Activated CD8-positive, alpha-beta T cell treated with anti-CD3 and anti-CD28 coated beads, Interleukin-2, amount 10 ng/mL, durations not matched to agents 7 days and 5 days (primary cell): ENCODE results near the gene LGALSL. TPM values are rescaled to one million over a fixed set of nuclear protein-coding genes. Genes with fewer than 3 reads are reported as not detected.

Experiments used
- ATAC-seq: fragments of 150-1000 bp; cut with Tn5 transposase; one replicate; pipeline ENCODE4 v1.10.0; 2021; ENCODE audit warnings: moderate library complexity
- CTCF ChIA-PET: fragments of 350-600 bp; sonication (Branson Sonifier 250); formaldehyde crosslinking; loops from one replicate; lab custom pipeline; 2021; ENCODE audit warnings: antibody characterized with exemption; lab: Charles Lee
- POLR2A ChIA-PET: fragments of 350-600 bp; sonication (Branson Sonifier 250); formaldehyde crosslinking; loops from one replicate; lab custom pipeline; 2021; ENCODE audit warnings: antibody characterized with exemption; lab: Charles Lee
- DNase-seq: peaks from one replicate; pipeline ENCODE4 v3.0.0-alpha.2; 2020
- H3K27ac Mint-ChIP-seq: one replicate; pipeline ENCODE4 v1.8.0; 2021; ENCODE audit warnings: mild to moderate bottlenecking, mixed read lengths
- H3K27me3 Mint-ChIP-seq: one replicate; pipeline ENCODE4 v1.8.0; 2021; ENCODE audit warnings: low read depth, mixed read lengths
- H3K36me3 Mint-ChIP-seq: one replicate; pipeline ENCODE4 v1.8.0; 2021; ENCODE audit warnings: low read depth, mixed read lengths
- H3K4me1 Mint-ChIP-seq: one replicate; pipeline ENCODE4 v1.8.0; 2021; ENCODE audit warnings: low read depth, mixed read lengths
- H3K4me3 Mint-ChIP-seq: one replicate; pipeline ENCODE4 v1.8.0; 2021; ENCODE audit warnings: mild to moderate bottlenecking, mixed read lengths
- H3K9me3 Mint-ChIP-seq: one replicate; pipeline ENCODE4 v1.8.0; 2022; ENCODE audit warnings: mixed read lengths; ENCODE audit not compliant: insufficient read depth
- total RNA-seq, 2 experiments: library from RNA; stranded (reverse); gene quantifications; one replicate each; pipeline ENCODE4 v1.2.3, GENCODE V29; 2021

The LGALSL gene
- total RNA-seq, 2 experiments from 2014 or later = 0.73 to 1.1 TPM

- CTCF ChIA-PET = interaction anchor here (0.6 to 3.0 kb wide), 4 partner anchors 10 to 377 kb away, joined by 3 to 20 read pairs (median 8); no protein-coding TSS in a partner anchor
- H3K4me3 Mint-ChIP-seq = no peak overlapping the region
- no peaks in the 10 kb centered on the region for H3K36me3 Mint-ChIP-seq
- DNase-seq = no peak
- POLR2A ChIA-PET = interaction anchor here (1.3 kb wide), 1 partner anchor 11 kb away, joined by 3 read pairs; no protein-coding TSS in a partner anchor
- H3K9me3 Mint-ChIP-seq = no peaks in the 10 kb centered on the region
- peaks cover 30% of the 10 kb centered on the region for H3K4me1 Mint-ChIP-seq
- no peak overlapping the region for H3K27ac Mint-ChIP-seq
- peaks cover 4% of the 10 kb centered on the region for H3K27me3 Mint-ChIP-seq
- no peak for ATAC-seq
These were observed 20.7 kb downstream of the LGALSL start for GRCh38 chr2:64474636-64475035.

GRCh38 chr2:64477037-64477436 lies 23.1 kb downstream of the LGALSL start:
- Mint-ChIP-seq H3K27ac (no peak overlapping the region), H3K4me1 (peaks cover 35% of the 10 kb centered on the region), H3K36me3 (no peaks in the 10 kb centered on the region), H3K4me3 (no peak overlapping the region), H3K27me3 (peaks cover 4% of the 10 kb centered on the region), H3K9me3 (no peaks in the 10 kb centered on the region)
- ATAC-seq (no peak), DNase-seq (no peak)
- POLR2A ChIA-PET = interaction anchor here (0.5 to 0.6 kb wide), 2 partner anchors 15 to 85 kb away, joined by 3 read pairs; no protein-coding TSS in a partner anchor
- CTCF ChIA-PET = interaction anchor here (0.7 to 2.6 kb wide), 3 partner anchors 9 to 147 kb away, joined by 3 to 14 read pairs (median 6); no protein-coding TSS in a partner anchor

- Mint-ChIP-seq H3K27ac (no peak overlapping the region), H3K36me3 (no peaks in the 10 kb centered on the region), H3K4me1 (peaks cover 35% of the 10 kb centered on the region), H3K9me3 (no peaks in the 10 kb centered on the region), H3K27me3 (peaks cover 4% of the 10 kb centered on the region), H3K4me3 (no peak overlapping the region)
- ATAC-seq (no peak), DNase-seq (no peak)
- ChIA-PET CTCF (interaction anchor here (2.6 to 4.1 kb wide), 2 partner anchors 10 to 147 kb away, joined by 14 to 32 read pairs; no protein-coding TSS in a partner anchor), POLR2A (interaction anchor here (0.6 kb wide), 1 partner anchor 84 kb away, joined by 3 read pairs; no protein-coding TSS in a partner anchor)
These were observed 24.0 kb downstream of the LGALSL start for GRCh38 chr2:64477979-64478378.

GRCh38 chr2:64478502-64479230 lies 24.7 kb downstream of the LGALSL start:
- peak overlapping the region; percentile 23 for H3K27ac Mint-ChIP-seq
- DNase-seq (peak; percentile 60), ATAC-seq (peak; percentile 79)
- H3K36me3 Mint-ChIP-seq = no peaks in the 10 kb centered on the region
- POLR2A ChIA-PET = interaction anchor here (0.6 kb wide), 1 partner anchor 153 kb away, joined by 4 read pairs; no protein-coding TSS in a partner anchor
- H3K4me3 Mint-ChIP-seq = no peak overlapping the region
- CTCF ChIA-PET = interaction anchor here (1.0 to 4.1 kb wide), 4 partner anchors 10 to 148 kb away, joined by 3 to 32 read pairs (median 8); no protein-coding TSS in a partner anchor
- H3K9me3 Mint-ChIP-seq = no peaks in the 10 kb centered on the region
- H3K27me3 Mint-ChIP-seq = peaks cover 4% of the 10 kb centered on the region
- H3K4me1 Mint-ChIP-seq = peaks cover 35% of the 10 kb centered on the region

- H3K27ac Mint-ChIP-seq = peak overlapping the region; percentile 23
- ChIA-PET CTCF (interaction anchor here (1.0 to 4.1 kb wide), 6 partner anchors 9 to 151 kb away, joined by 3 to 32 read pairs (median 4); no protein-coding TSS in a partner anchor), POLR2A (no interaction called here)
- DNase-seq (no peak), ATAC-seq (no peak)
- peaks cover 27% of the 10 kb centered on the region for H3K4me1 Mint-ChIP-seq
- no peak overlapping the region for H3K4me3 Mint-ChIP-seq
- H3K9me3 Mint-ChIP-seq = no peaks in the 10 kb centered on the region
- H3K36me3 Mint-ChIP-seq = no peaks in the 10 kb centered on the region
- peaks cover 4% of the 10 kb centered on the region for H3K27me3 Mint-ChIP-seq
These were observed 25.5 kb downstream of the LGALSL start for GRCh38 chr2:64479259-64480117.

DNA sequence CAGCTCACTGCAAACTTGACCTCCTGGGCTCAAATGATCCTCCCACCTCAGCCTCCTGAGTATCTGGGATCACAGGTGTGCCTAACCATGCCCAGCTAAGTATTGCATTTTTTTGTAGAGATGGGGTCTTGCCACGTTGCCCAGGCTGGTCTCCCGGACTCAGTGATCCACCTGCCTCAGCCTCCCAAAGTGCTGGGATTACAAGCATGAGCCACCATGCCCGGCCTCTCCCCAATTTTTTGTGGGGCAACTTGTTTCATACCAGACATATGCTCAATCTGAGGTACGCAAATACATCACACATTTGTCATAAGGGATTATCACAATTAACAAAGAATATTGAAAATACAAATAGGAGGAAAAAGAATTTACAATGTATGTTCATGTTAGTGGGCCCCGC lies 27.7 kb downstream of the LGALSL start:
- H3K27me3 Mint-ChIP-seq = peaks cover 13% of the 10 kb centered on the region
- peaks cover 24% of the 10 kb centered on the region for H3K4me1 Mint-ChIP-seq
- H3K27ac Mint-ChIP-seq = no peak overlapping the region
- ChIA-PET POLR2A (no interaction called here), CTCF (interaction anchor here (1.2 to 9.1 kb wide), 3 partner anchors 151 to 377 kb away, joined by 3 to 230 read pairs (median 32); no protein-coding TSS in a partner anchor)
- DNase-seq (no peak), ATAC-seq (no peak)
- no peak overlapping the region for H3K4me3 Mint-ChIP-seq
- H3K36me3 Mint-ChIP-seq = no peaks in the 10 kb centered on the region
- H3K9me3 Mint-ChIP-seq = no peaks in the 10 kb centered on the region

GRCh38 chr2:64482243-64482642 lies 28.3 kb downstream of the LGALSL start:
- Mint-ChIP-seq H3K27me3 (peaks cover 19% of the 10 kb centered on the region), H3K9me3 (no peaks in the 10 kb centered on the region), H3K4me3 (no peak overlapping the region), H3K27ac (no peak overlapping the region), H3K4me1 (peaks cover 24% of the 10 kb centered on the region), H3K36me3 (no peaks in the 10 kb centered on the region)
- ATAC-seq (no peak), DNase-seq (no peak)
- POLR2A ChIA-PET = no interaction called here
- CTCF ChIA-PET = interaction anchor here (1.2 to 9.1 kb wide), 2 partner anchors 153 to 377 kb away, joined by 3 to 230 read pairs; no protein-coding TSS in a partner anchor

GRCh38 chr2:64482765-64483504 lies 29.0 kb downstream of the LGALSL start:
- CTCF ChIA-PET = interaction anchor here (9.1 kb wide), 1 partner anchor 154 kb away, joined by 230 read pairs; no protein-coding TSS in a partner anchor
- no peak for ATAC-seq
- Mint-ChIP-seq H3K27me3 (peaks cover 20% of the 10 kb centered on the region), H3K4me1 (peaks cover 22% of the 10 kb centered on the region), H3K36me3 (no peaks in the 10 kb centered on the region), H3K27ac (no peak overlapping the region), H3K9me3 (no peaks in the 10 kb centered on the region), H3K4me3 (no peak overlapping the region)
- POLR2A ChIA-PET = no interaction called here
- no peak for DNase-seq

- Mint-ChIP-seq H3K27ac (no peak overlapping the region), H3K4me3 (no peak overlapping the region), H3K27me3 (peaks cover 20% of the 10 kb centered on the region), H3K4me1 (peaks cover 27% of the 10 kb centered on the region), H3K9me3 (no peaks in the 10 kb centered on the region), H3K36me3 (no peaks in the 10 kb centered on the region)
- no peak for DNase-seq
- ChIA-PET POLR2A (interaction anchor here (1.0 kb wide), 1 partner anchor 10 kb away, joined by 3 read pairs; no protein-coding TSS in a partner anchor), CTCF (interaction anchor here (0.7 to 9.1 kb wide), 8 partner anchors 9 to 892 kb away, joined by 3 to 230 read pairs (median 8); no protein-coding TSS in a partner anchor)
- no peak for ATAC-seq
These were observed 31.4 kb downstream of the LGALSL start for GRCh38 chr2:64485331-64485730.

- DNase-seq (no peak), ATAC-seq (no peak)
- peaks cover 20% of the 10 kb centered on the region for H3K27me3 Mint-ChIP-seq
- H3K27ac Mint-ChIP-seq = no peak overlapping the region
- POLR2A ChIA-PET = interaction anchor here (1.0 kb wide), 1 partner anchor 11 kb away, joined by 3 read pairs; no protein-coding TSS in a partner anchor
- H3K4me3 Mint-ChIP-seq = no peak overlapping the region
- no peaks in the 10 kb centered on the region for H3K9me3 Mint-ChIP-seq
- CTCF ChIA-PET = interaction anchor here (0.7 to 9.1 kb wide), 8 partner anchors 9 to 893 kb away, joined by 3 to 230 read pairs (median 8); no protein-coding TSS in a partner anchor
- no peaks in the 10 kb centered on the region for H3K36me3 Mint-ChIP-seq
- H3K4me1 Mint-ChIP-seq = peaks cover 23% of the 10 kb centered on the region
These were observed 32.0 kb downstream of the LGALSL start for GRCh38 chr2:64485961-64486360.
